HG03196 (cell line): Measurements from ENCODE around the gene PPTC7.

Experiments used
- ATAC-seq: cut with Tn5 transposase; IDR thresholded peaks from one replicate; pipeline ENCODE4 v1.9.1; 2021; ENCODE audit not compliant: unreplicated experiment

The PPTC7 gene

DNA sequence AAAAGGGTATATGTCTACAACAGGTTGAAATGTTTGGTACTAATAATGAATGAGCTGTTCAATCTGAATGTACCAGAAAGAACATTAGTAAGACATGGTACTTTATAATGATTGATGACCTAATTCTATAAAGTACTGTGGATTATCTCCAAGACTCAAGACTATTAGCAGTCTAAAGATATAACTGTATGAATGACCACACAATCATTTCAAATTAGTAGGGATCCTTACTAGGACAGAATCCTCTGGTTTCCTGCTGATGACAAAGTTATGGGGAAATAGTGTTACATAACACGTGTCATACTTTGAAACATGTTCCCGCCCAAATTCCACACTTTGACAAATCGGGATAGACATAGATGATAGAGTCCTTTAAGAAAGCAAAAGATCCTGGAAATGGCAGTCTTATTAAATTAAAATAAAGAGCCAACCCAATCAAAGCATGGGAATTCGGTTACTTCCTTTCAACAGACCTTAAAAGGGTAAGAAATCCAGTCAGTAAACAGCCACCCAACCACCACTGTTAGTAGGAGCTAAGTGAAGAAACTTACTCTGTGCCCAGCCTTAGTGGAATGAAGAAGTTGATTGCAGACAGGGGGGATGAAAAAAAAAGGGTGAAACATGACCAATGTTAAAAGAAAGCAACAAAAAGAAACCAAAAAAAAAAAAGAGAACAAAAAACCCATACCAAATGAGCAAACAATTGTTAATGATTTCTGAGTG lies 84.0 kb downstream of the PPTC7 start:
- no peak for ATAC-seq
